COR-L47 (cell line): ENCODE data around the gene MRPL39.
A peak's percentile ranks its signal among the peaks of the same experiment; 100 is the strongest.

Experiments
- DNase-seq: peaks from one replicate; lab custom pipeline; 2025; lab: John Stamatoyannopoulos, UW

MRPL39 gene

DNA sequence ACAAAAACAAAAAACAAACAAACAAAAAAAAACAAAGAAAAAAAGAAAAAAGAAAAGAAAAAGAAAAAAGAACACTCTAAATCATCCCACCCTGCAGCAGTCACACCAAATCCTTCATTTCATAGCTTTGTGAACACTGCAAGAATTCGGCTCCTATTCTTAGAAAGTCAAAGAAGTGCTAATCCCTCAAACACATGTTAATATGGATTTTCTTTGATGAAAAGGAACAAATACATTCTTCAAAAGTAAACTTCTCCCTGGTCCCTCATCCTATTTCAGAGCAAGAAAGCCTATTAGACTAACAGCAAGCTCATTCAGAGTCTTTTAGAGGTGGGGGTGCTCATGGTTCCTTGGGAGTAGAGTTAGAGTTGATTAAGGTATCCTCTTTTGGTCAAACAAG lies 7.2 kb upstream of the MRPL39 start:
- DNase-seq: no peak

DNA sequence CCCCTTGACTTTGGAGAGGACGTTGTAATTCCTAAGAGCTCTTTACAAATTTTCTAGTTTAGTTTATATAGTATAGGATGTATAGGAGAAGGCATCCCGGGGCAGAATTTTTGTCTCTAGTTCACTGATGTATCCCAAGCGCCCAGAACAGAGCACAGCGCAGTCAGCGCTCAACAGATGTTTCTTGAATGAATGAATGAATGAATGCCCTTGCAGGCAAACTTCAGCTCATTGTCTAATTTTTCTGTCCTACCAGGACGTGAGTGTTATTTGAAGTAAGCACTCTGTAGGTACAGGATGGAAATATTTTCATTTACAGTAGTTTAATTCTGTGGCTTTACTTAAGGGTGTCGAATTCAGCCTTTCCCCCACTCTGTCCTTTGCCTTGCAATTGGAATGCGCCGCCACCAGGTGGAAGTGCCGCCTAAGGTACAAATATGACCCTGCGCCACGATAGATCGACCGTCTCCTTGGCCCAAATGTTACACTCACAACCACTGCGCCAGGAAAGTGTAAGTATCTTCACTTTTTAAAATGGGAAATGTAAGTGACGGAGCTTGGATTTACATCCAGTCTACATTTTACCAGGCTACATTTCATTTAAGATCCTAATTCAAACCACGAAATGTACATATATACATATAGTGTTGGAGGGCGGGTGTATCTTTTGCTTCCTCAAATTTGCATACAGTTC lies 910 bp upstream of the MRPL39 start:
- DNase-seq: peak; percentile 73

DNA sequence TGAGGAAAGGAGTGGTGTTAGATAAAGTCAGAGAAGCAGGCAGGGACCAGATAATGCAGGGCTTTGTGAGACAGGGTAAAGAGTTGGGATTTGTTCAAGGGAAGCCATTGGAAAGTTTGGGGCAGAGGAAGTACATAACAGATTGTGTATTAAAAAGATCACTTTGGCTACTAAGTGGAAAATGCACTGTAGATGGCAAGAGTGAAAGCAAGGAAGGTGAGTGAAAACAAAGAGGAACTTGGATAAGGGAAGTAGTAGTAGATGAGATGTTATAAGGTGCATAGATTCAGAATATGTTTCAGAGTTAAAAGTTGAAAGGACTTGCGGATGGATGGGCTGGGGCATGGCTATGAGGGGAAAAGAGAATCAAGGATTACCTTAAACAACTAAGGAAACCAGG lies 17.4 kb downstream of the MRPL39 start:
- no peak for DNase-seq

DNA sequence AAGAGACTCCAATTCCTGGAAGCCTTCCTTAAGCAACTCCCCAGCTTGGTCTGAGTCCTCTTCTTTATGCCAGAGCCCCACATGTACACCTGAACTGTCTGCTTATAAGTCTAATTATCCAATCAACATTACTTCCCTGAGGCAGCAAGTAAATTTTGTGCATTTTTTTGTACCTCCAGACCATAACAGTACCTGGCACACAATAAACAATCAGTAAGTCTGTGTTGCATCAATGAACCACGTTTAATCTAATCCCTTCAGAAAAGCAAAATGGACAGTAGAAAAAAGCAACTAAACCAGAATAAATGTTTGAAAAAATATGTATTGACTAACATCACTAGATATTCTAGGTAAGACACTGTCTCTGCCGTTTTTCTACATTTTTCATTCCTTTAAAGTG lies 20.5 kb downstream of the MRPL39 start:
- no peak for DNase-seq

DNA sequence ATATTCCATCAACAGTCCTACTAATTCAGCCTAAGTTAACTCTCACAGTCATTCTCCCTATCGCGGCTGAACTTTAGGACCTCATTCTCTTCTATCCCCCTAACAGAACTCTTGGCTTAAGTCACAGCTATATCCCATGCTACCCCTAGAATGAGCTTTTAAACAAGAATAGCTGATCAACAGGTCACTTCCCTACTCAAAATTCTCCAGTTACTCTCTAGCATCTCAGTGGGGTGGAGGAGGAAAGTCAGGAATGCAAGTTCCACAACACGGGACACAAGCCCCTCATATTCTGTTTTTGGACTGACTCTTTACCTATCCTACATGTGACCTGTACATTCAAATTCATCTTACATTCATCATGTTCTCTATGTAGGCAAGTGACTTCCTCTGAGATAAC lies 21.0 kb downstream of the MRPL39 start:
- DNase-seq: no peak

DNA sequence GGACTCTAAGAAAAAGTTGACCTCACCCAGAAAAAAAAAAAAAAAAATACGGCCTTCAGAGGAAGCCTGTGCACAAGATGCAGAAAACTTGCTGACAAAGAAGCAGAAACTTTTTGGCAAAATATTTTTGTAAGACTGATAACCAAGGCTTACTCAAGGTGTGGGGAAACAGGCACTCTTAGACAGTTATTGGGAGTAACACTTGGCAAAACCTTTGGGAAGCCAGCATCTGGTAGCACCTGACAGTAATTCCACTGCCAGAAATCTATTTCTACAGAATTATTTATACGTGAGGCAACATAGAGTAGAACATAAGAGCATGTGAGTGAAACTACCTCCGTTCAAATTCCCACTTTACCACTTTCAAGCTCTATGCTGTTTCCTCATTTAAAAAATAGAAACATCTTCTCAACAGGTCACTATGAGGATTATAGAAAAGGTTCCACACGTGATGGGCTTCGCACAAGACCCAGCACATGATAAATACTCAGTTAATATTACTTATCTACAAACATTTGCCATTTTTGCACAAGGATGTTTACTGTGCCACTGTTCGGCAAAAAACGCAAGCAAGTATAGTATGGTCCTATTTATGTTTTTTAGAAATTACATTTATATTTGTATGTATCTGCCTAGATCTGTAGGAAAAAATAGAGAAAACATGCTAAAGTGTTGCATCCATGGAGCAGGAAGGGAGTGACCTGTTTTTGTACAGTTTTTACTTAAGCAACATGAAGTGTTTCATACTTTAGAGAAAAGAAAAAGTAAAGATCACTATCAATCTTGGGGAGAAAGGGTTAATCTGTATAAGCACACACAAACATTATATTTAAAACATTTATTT lies 22.2 kb downstream of the MRPL39 start:
- no peak for DNase-seq

DNA sequence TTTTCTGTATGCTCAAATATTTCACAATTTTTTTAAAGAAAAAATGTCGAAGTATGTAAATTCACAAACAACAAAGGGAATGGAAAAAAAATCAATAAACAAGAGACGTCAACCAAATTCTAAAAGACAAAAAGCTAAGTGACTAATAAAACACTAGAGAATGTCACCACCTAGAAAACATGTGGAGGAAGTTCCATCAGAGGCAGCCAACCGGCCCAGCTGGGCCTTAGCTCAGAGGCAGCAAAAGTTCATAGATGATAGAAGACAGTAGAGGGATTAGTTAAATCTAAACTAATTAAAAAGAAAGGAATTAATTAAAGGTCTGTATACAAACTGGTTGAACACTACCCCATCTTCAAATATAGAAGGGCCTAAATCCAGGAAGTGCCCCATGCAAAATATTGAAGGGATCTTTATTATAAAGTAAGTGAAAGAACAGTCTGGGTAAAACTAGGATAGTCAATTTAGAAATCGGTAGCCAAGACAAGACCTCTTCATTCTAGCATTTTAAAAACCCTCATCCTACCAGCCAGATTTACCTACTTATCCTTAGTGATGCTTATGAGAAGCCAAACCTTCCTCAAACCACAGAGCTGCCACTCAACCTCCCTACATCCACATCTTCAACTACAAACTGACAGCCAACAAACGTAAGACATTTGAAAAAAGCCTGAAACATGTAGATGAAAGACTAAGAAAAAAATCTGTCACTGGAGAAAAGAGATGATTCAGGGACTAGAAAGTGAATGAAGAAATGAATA lies 23.7 kb downstream of the MRPL39 start:
- DNase-seq: no peak

DNA sequence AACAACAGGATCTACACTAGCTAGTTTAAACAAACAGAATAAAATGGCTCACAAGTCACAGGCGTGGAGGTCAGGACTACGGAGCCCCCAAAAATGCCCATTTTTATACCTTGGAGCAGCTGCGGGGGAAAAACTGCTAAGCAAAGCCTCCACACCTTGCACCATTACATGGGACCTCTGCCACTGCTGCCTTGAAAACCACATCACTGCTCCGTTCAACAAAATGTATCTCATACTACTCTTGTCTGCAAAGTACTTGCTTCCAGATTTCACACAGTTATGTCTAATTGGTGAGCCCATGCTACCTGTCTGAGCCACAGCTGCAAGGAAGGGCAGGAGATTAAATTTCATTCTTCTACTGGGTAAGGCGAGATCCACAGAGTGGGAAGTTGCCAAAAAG lies 24.4 kb downstream of the MRPL39 start:
- no peak for DNase-seq

DNA sequence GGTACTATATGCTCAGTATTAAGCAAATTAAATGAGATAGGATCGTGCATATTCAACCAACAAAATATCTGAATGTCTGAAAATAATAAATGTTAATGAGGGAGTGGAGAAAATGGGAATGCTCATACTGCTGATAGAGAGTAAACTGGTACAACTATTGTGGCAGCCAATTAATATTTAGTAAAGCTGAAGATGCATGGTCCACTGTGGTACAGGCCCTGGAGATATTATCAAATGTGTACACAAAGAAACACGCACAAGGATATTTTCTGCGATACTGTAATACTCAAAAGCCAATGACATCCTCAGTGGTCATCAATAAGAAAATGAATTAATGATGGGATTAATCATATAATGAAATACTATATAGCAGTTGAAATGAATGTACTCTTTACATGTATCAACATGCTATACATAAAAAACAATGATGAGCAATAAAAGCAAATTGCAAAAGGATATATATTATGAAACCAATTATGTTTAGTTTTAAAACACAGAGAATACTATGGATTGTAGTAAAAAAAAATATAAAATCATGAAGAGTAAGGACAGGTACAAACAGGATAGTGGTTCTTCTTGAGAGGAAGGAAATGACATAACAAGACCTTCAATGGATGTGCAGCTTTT lies 25.0 kb downstream of the MRPL39 start:
- no peak for DNase-seq

DNA sequence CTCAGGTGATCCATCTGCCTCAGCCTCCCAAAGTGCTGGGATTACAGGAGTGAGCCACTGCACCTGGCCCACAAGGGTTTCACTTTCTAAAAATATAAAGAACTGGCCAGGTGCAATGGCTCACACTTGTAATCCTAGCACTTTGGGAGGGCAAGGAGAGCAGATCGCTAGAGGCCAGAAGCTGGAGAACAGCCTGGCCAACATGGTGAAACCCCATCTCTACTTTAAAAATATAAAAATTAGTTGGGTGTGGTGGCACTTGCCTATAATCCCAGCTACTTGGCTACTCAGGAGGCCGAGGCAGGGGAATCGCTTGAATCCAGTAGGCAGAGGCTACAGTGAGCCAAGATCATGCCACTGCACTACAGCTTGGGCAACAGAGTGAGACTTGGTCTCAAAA lies 25.7 kb downstream of the MRPL39 start:
- DNase-seq: no peak

DNA sequence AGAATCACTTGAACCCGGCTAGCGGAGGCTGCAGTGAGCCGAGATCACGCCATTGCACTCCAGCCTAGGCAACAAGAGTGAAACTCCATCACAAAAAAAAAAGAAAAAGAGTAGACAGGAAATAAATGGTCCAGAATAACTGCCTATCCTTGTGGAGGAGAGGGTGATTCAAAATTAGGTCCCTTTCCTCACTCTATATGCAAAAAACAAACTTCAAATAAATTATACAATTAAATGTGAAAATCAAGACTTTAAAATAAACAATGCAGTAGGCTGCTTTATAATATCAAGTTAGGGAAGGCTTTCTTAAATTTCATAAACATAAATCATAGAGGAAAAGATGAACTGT lies 26.4 kb downstream of the MRPL39 start:
- DNase-seq: no peak

DNA sequence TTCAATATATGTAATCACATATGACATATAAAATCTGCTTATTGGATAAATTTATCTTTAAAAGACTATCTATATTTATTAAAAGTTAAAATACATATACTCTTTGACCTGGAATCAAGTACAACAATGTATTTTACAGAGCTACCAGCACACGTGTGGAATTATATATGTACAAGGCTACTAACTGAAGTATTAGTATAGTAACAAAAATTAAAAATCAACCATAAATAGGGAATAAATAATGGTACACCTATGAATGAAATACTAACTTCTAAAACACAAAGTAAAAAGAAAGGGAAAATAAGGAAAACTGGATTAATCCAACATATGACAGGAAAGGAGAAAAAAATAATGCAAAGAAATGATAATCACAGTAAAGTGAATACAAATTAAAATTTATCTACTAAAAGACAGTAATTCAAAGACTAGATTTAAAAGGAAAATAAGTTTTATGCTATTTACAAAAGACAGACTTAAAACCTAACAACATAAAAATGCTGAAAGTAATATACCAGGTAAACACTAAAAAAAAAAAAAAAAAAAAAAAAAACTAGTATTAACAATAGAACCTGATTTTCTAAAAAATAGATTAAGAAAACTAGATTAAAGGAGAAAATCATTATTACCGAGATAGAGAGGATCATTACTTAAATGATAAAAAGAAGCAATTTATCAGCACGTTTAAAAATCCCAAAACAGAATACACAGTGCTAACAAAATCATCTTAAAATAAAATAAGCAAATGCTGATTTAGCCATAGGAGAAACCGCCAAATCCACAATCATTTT lies 27.9 kb downstream of the MRPL39 start:
- DNase-seq: no peak

DNA sequence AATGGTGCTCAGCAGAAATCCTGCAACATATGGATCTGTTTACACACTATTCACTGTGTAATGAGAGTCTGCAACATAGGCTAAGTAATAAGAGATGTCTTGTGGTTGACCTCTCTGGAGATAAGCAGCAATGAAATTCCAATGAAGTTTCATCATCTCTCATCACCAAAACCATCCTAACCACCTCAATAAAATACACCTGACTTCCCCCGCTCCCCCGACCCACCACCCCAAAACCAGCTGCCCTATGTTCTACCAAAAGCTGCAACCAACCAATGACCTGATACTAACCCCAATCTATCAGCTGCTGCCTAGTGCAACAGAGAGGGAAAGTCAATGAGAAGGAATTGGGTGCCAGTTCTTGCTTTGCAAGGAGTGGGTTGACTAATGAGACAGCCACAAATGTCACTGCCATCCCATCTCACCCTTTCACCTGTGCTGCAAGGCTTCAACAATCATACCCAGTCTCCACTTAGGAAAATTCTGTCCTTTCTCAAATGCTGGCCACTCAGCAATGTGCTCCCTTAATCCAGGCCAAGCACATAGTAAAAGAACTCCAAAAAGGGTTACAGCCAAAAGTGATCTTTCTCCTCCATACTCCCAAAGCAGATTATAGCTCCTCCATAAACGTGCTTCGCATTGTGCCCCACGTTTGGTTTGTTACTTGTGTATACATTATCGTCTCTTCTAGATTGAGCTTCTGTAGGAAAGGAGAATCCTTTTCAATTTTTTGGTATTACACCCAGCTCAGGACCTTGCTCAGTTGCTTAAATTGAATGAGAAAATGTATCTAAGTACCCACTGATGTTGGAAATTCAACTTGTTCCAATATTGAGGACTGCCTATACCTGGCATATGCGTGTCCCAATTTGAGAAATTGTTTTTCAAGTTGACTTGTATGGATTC lies 29.0 kb downstream of the MRPL39 start:
- DNase-seq: no peak

DNA sequence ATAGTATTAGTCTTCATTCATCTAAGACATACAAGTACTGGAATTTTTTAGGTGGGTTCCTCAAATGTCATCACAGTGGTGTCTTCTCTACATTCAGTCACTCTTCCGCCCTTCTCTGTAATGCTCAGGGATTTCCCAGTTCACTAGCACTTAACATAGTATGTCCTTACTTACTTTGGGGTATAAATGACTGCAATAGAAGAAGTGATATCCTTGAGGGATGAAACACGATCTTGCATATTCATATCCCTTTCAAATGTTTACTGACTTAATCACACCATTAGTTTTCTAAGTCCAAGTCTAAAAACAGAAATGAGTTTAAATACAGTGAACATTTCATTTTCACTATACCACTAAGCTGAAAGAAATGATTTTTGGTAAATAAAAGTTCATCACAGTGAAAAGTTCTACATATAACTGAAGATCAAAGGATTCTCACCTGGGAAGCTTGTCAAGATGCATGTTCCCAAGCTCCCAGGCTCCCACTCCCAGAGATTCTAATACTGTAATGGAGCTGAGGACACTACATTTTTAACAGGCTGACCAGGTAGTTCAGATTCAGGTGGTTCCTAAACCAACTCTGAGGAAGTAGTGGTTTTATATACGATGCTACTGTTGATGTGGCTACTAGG lies 29.7 kb downstream of the MRPL39 start:
- no peak for DNase-seq

DNA sequence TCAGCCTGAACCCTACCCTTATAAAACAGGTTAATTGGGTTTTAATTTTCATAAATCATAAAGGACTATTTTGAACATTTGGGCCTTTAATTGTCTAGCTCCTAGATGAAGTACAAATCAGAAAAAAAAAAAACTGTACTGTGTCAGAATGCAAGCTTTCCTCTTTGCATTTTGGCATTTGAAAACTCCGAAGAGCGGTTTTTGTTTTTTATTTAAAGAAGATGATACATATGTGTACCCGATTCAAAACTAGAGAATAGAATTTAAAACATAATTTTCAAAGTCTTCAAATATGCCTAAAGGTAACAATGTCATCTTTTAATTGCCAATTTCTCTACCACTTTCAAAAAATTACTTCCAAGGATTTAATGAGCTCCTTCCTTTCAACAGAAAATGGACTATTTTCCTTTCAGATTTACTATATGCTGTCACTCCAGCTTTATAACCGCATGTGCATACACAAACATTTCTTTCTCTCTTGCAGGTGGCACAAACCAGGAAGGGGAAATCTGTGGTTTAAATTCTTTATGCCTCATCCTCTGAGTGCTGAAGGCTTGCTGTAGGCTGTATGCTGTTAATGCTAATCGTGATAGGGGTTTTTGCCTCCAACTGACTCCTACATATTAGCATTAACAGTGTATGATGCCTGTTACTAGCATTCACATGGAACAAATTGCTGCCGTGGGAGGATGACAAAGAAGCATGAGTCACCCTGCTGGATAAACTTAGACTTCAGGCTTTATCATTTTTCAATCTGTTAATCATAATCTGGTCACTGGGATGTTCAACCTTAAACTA lies 33.7 kb downstream of the MRPL39 start:
- no peak for DNase-seq

DNA sequence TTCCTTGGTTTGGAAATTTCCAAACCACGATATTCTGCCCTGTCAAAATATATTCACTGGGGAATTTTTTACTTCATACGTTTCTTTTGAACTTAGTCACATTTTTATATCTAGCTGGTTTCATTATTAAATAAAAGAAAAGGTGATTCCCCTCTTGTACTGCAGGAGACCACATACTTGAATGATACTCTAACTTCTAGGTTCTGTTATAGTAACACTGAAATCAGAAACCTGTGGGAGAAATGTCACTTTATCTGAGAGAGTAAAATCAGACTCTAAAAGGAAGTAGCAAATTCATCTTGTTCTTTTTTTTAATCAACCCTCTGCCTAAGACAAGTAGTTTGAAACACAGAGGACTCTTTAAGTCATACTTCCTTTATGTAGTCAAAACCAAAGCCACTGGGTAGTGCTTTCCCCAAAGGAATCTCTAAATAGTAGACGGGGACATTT lies 34.4 kb downstream of the MRPL39 start:
- DNase-seq: no peak

DNA sequence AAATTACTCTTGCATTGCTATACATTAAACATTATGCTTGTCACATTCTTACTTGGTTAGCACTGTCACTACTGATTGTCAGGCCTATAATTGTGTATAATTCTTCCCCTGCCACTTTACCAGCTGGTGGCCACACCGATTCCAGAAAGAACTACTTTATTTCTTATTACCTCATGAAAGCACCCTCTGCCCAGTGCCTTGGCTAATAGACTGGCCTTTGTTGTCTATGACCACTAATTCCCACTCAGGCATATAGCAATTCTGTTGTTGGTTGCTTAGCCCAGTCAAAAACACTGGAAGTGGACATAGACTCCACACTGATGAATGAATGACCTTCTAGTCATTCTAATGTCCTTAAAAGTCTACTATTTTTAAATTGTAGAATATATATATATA lies 35.6 kb downstream of the MRPL39 start:
- DNase-seq: no peak

DNA sequence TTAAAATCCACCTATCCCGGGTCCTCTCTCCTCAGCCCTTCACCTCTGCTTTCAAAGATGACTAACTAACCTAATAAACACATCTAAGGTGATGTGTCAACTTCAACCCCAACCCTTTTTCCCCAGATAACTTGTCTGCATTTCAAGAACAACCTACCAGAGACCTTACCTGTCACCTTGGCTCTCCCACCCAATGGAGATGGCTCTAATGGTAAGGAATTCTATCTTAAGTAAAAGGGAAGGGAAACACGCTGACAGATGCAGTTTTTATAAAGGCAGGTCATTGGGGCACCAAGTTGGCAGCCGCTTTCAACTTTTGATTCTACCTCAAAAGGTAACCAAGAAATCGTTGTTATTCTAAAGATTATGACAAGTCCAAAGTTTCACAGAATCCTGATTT lies 37.6 kb downstream of the MRPL39 start:
- DNase-seq: no peak

DNA sequence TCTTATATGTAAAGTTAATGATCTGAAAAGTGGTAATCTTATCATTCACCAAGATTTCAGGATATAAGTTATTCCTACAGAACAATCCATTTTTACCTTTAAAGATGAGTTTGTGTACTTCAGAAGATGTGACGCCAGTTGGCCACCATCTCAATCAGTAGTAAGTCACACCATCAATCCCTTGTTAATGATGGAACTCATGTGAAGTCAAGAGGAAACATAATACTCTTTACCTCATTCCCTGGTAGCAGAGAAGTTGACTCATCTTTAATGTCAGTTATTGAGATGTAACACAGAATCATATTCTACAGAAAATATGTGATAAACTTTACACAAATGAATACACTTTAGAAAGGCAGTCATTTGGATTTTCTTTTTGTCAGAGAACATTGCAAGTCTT lies 38.2 kb downstream of the MRPL39 start:
- no peak for DNase-seq
